MM.1S (cell line): ENCODE measurements around the gene NSD1.

Experiments used
- CTCF ChIP-seq: fragments of 300-600 bp; sonication (generic); IDR thresholded peaks from 2 replicates; pipeline ENCODE4 v1.5.1; 2016; ENCODE audit warnings: antibody characterized with exemption, low read length, mixed read lengths
- EZH2 ChIP-seq: fragments of 300-600 bp; sonication (generic); optimal IDR thresholded peaks from 2 replicates; pipeline ENCODE3; 2017; ENCODE audit warnings: low read depth, mild to moderate bottlenecking, antibody characterized with exemption, low read length, mixed read lengths
- EZH2phosphoT487 ChIP-seq: fragments of 300-600 bp; sonication (generic); IDR thresholded peaks from 2 replicates; pipeline ENCODE4 v1.6.1; 2018; ENCODE audit warnings: antibody characterized with exemption, low read length

GRCh38 chr5:177334155-177334551 is 200.6 kb downstream of the NSD1 start:
- TF ChIP-seq EZH2 = no peak
- TF ChIP-seq CTCF = no peak
- TF ChIP-seq EZH2phosphoT487 = no peak
